IPS-18c (cell line): ENCODE data around the gene SPEF1.

Source experiments
- H3K4me3 ChIP-seq: 2 replicates; pipeline ENCODE4 v1.7.0; 2013; ENCODE audit warnings: low read depth, mild to moderate bottlenecking, low read length, moderate library complexity; ENCODE audit not compliant: insufficient read depth
- H3K9me3 ChIP-seq: one replicate; pipeline ENCODE4 v1.6.1; 2013; ENCODE audit warnings: mild to moderate bottlenecking, low read length, moderate library complexity; ENCODE audit not compliant: control insufficient read depth, insufficient read depth

Gene SPEF1

DNA sequence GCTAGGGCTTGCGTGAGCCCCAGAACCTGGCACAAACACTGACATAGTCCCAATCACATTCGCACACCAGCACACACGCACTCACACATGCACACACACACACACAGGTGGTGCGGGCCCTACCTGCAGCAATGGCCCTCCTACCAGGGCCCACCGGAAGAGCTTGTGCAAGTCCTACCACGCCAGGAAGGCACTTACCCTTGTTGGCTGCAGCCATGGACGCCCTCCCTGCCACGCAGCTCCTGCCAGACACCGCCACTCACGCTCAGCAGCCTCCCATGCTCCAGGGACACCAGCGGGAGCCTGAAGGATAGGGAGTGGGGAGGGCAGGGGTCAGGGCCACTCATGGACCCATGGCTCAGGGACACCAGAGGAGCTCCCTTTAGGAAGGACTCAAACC is 21.4 kb downstream of the SPEF1 start:
- peaks cover under 1% of the 10 kb centered on the region for H3K9me3 ChIP-seq
- no peak overlapping the region for H3K4me3 ChIP-seq

DNA sequence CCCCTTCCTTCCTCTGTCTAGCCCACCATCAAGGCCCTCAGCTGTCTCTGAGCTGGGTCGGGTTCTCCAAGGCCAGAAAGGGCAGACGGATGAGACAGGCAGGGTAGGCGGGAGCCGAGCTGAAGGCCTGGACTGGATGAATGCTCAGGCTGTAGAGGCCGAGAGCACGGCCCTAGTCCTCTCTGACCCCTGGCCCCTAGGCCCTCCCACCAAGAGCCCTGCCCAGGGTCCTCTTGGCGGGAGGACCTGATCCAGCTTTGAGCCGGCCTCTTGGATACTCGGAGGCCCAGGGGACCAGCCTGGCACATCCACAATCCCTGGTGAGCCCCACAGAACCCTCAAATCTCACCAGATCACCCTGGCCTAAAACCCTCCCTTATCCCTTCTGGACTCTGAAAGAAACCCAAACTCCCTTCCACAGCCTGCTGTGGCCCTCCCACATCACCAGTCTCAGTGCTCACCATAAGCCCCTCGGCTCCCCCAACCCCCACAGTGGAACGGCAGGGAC is 21.9 kb downstream of the SPEF1 start:
- Histone ChIP-seq H3K9me3 (no peaks in the 10 kb centered on the region), H3K4me3 (no peak overlapping the region; the same call in 1 of the 2 replicates)

GRCh38 chr20:3758566-3758965 is 22.7 kb downstream of the SPEF1 start:
- no peaks in the 10 kb centered on the region for H3K9me3 ChIP-seq
- H3K4me3 ChIP-seq = no peak overlapping the region

- H3K4me3 ChIP-seq = no peak overlapping the region
- H3K9me3 ChIP-seq = no peaks in the 10 kb centered on the region
Measured at GRCh38 chr20:3757268-3757667, 24.0 kb downstream of the SPEF1 start.

- no peak overlapping the region for H3K4me3 ChIP-seq
- peaks cover 1% of the 10 kb centered on the region for H3K9me3 ChIP-seq
Measured at GRCh38 chr20:3755814-3756480, 25.3 kb downstream of the SPEF1 start.

GRCh38 chr20:3755269-3755668 is 26.0 kb downstream of the SPEF1 start:
- Histone ChIP-seq H3K9me3 (peaks cover 2% of the 10 kb centered on the region), H3K4me3 (no peak overlapping the region)

GRCh38 chr20:3754276-3754630 is 27.0 kb downstream of the SPEF1 start:
- Histone ChIP-seq H3K4me3 (no peak overlapping the region), H3K9me3 (peaks cover 2% of the 10 kb centered on the region)

GRCh38 chr20:3753501-3754275 is 27.6 kb downstream of the SPEF1 start:
- no peak overlapping the region for H3K4me3 ChIP-seq
- H3K9me3 ChIP-seq = peaks cover 2% of the 10 kb centered on the region

DNA sequence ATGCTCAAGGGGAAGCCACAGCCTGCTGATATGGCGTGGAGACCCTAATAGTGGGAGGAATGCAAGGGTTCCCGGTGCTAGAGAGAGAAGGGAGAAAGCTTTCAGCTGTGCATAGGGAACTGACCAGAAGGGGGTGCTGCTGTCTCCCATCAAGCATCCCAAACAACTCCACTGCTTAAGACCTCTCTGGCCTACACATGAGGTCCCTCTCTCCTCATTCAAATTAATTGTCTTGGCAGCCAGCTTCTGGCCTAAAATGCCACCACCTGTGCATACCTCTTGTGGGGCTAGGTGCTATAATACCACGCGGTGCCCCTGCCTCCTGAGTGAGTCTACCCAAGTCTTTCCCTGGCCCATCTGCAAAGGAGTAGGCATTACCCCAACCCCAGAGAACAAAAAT is 28.1 kb downstream of the SPEF1 start:
- Histone ChIP-seq H3K9me3 (peaks cover 2% of the 10 kb centered on the region), H3K4me3 (no peak overlapping the region)

- no peak overlapping the region for H3K4me3 ChIP-seq
Measured at GRCh38 chr20:3752386-3752759, 28.9 kb downstream of the SPEF1 start.

DNA sequence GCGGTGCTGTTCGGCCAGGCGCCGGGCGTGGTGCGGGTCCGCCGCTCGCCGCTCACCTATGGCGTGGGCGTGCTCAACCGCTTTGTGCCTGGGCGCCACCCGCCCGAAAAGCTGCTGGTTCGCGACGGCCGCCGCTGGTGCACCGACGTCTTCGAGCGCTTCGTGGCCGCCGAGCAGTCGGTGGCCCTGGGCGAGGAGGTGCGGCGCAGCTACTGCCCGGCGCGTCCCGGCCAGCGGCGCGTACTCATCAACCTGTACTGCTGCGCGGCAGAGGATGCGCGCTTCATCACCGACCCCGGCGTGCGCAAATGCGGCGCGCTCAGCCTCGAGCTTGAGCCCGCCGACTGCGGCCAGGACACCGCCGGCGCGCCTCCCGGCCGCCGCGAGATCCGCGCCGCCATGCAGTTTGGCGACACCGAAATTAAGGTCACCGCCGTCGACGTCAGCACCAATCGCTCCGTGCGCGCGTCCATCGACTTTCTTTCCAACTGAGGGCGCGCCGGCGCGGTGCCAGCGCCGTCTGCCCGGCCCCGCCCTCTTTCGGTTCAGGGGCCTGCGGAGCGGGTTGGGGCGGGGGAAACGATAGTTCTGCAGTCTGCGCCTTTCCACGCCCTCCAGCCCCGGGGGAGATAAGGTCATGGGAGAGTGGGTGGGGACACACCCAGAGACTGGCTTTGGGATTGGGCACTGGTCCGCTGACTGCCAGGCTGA is 29.4 kb downstream of the SPEF1 start:
- Histone ChIP-seq H3K4me3 (no peak overlapping the region), H3K9me3 (peaks cover 2% of the 10 kb centered on the region)

More at GRCh38 chr20:3752386-3752759, 28.9 kb downstream of the SPEF1 start:
- peaks cover 2% of the 10 kb centered on the region for H3K9me3 ChIP-seq

DNA sequence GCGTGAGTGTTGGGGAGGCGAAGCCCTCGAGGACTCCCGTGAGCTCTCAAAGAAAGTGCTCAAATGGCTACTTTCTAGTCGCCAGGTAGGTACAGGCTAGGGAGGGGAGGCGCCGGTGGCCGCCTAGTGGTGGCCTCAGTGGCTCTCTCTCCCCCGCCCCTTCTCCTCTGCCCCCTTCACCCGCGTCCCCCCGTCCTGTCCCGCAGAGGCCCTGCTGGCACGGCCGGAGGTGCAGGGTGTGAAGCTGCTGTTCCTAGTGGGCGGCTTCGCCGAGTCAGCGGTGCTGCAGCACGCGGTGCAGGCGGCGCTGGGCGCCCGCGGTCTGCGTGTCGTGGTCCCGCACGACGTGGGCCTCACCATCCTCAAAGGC is 30.0 kb downstream of the SPEF1 start:
- peaks cover 2% of the 10 kb centered on the region for H3K9me3 ChIP-seq
- no peak overlapping the region for H3K4me3 ChIP-seq

DNA sequence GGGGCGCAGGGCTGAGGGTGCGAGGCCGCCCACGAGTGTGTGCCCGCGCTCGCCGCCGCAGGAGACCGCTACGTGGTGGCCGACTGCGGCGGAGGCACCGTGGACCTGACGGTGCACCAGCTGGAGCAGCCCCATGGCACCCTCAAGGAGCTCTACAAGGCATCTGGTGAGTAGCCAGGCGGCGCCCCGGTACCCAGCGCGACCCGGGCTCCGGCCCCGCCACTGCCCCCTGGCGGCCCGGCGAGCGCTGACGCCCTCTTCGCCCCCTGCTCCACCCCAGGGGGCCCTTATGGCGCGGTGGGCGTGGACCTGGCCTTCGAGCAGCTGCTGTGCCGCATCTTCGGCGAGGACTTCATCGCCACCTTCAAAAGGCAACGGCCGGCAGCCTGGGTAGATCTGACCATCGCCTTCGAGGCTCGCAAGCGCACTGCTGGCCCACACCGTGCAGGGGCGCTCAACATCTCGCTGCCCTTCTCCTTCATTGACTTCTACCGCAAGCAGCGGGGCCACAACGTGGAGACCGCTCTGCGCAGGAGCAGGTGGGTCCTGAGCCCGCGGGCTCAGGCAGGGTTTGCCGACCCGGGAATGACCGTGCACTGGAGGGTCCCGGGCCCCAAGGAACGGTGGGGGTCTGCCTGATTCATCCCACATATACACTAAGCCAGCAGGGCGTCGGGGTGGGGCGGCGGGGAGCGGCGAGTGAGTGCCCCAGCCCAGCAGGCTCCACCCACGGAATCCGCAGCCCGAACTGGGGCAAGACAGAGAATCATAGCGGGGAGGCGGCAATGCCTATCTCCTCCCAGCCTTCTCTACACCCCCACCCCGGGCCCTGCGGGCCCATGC is 31.3 kb downstream of the SPEF1 start:
- Histone ChIP-seq H3K4me3 (peak overlapping the region; percentile 57), H3K9me3 (peaks cover 2% of the 10 kb centered on the region)

DNA sequence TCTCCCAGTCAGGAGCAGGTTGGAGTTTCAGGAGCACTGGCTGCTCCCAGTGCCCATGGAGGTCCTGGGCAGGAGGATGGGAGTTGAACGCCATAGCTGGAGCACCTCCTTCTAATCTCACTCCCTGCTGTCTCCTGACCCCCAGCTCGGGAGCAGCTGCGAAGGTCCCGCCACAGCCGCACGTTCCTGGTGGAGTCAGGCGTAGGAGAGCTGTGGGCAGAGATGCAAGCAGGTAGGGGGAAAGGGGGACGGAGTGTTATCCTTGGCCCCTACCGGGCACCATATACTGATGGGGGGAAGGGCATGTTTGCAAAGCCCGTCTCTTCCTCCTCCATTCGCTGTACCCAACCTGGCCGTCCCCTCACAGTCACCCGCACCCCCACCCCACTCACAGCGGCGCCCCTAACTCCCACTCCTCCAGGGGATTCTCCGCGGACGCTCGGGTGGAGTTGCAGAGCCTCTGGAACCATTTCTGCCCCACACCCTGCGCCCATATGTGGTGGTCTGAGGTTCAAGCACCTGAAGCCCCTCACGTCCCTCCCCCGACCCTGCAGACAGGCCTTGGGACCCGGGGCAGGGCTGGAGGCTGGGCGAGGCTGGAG is 32.1 kb downstream of the SPEF1 start:
- H3K9me3 ChIP-seq = peaks cover 2% of the 10 kb centered on the region
- peak overlapping the region; percentile 57 for H3K4me3 ChIP-seq

- Histone ChIP-seq H3K4me3 (no peak overlapping the region), H3K9me3 (peaks cover 2% of the 10 kb centered on the region)
Measured at GRCh38 chr20:3748073-3748472, 33.2 kb downstream of the SPEF1 start.

DNA sequence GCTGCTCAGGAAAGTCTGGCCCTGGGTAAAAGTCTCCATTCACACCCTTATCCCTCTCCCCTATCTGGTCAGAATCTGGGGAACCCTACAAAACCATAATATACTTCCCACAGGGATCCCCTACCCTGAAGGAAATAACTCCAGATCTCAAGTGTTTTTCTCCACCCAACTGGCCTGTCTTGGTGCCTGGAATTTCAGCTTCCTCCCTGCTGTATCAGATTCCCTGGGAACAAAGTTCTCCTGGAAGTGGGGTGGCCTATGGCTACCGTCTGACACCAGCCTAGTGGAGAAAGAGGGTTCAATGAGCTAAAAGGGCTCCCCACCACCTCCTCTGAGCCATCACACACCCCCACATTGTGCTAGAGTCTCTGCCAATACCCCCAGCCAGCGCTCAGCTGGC is 33.8 kb downstream of the SPEF1 start:
- no peak overlapping the region for H3K4me3 ChIP-seq

DNA sequence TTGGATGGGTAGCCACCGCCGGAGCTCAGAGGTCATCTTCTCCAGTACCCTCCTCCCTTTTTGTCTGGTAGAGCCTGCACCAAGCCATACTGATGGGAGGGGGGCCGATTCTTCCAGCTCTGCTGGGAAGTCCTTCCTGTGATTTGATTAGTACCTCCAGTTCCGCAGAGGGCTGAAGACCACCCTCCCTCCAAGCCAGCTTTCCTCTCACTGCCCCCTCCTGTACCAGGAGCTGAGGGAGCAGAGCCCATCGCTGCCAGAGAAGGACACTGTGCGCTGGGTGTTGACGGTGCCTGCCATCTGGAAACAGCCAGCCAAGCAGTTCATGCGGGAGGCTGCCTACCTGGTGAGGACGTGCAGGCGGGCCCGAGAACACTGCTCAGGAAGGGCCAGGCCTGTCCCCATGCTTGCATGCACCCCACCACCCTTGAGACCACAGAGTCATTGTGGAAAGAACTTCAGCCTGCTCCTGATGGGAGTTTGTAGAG is 35.5 kb downstream of the SPEF1 start:
- Histone ChIP-seq H3K9me3 (peaks cover 2% of the 10 kb centered on the region), H3K4me3 (peak overlapping the region; percentile 44)

More for the DNA sequence above, 33.8 kb downstream of the SPEF1 start:
- peaks cover 3% of the 10 kb centered on the region for H3K9me3 ChIP-seq
